NT2/D1 (cell line): ENCODE results near the gene ASS1.
"Not testable (repeated sequence)": the region's sequence is repeated elsewhere in the genome, so short reads cannot be mapped to it uniquely, and the experiment has no call there.

Source experiments
- DNase-seq: peaks from one replicate; pipeline ENCODE4 v3.0.0-alpha.2; 2011; ENCODE audit warnings: low read depth, low spot score
- H3K27me3 ChIP-seq: 2 replicates; pipeline ENCODE4 v1.6.0; 2011; ENCODE audit warnings: mild to moderate bottlenecking; ENCODE audit not compliant: insufficient read length, insufficient read depth
- H3K36me3 ChIP-seq: 2 replicates; pipeline ENCODE4 v1.6.1; 2011; ENCODE audit warnings: mild to moderate bottlenecking, low read length, mixed read lengths; ENCODE audit not compliant: insufficient read depth, insufficient read length
- H3K4me1 ChIP-seq: 2 replicates; pipeline ENCODE4 v1.5.1; 2011; ENCODE audit not compliant: insufficient read depth, insufficient read length
- H3K4me3 ChIP-seq: 2 replicates; pipeline ENCODE4 v1.5.1; 2011; ENCODE audit warnings: low read depth; ENCODE audit not compliant: insufficient read length
- H3K9ac ChIP-seq: 2 replicates; pipeline ENCODE4 v1.6.0; 2011; ENCODE audit warnings: low read depth; ENCODE audit not compliant: insufficient read length
- H3K9me3 ChIP-seq: 2 replicates; pipeline ENCODE4 v1.5.1; 2011; ENCODE audit warnings: mild to moderate bottlenecking, low read length; ENCODE audit not compliant: insufficient read depth
- SUZ12 ChIP-seq: IDR thresholded peaks from 2 replicates; pipeline ENCODE4 v1.6.1; 2011; ENCODE audit not compliant: insufficient read length, insufficient read depth; ENCODE audit errors: extremely low read depth
- YY1 ChIP-seq: IDR thresholded peaks from 2 replicates; pipeline ENCODE4 v1.6.1; 2011; ENCODE audit not compliant: insufficient read length, insufficient read depth
- ZNF274 ChIP-seq: IDR thresholded peaks from 2 replicates; pipeline ENCODE4 v1.6.1; 2011; ENCODE audit warnings: mild to moderate bottlenecking, low read depth, low read length

Gene ASS1

DNA sequence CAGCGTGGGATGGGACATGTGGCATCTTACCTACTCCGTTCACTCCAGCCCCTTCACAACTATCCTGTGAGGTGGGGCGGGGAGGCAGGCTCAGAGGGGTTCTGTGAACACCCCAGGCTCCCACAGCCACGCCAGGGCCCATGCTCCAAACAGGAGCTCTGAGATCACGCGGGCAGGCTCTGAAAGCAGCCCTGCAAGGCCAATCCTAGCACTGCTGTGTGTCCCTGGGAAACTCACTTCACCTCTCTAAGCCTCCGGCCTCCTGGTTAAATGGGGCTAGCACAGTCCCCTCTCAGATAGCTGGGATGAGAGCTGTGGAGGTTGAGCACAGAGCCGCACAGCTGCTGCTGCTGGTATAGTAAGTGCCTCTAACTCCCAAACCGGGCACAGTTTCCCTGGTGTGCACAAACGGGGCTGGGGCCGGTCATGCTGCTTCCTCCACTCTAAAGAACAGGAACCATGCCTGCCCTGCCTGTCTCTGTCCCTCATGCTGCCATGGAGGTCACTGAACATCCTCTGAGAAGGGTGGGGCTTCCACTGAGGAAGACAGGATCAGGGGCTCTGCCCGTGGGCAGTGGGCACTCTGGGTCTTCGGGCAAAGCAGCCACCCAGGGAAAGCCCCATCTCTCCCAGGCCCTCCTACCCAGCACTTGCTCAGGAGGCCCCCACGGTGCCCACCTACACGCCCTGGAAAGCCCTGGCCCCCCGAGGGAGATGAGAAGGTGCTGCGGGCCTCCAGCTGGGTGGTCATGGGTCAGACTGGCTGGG is 13.0 kb upstream of the ASS1 start:
- DNase-seq, result no peak
- peaks cover 28% of the 10 kb centered on the region for H3K4me1 ChIP-seq
- peaks cover 30% of the 10 kb centered on the region for H3K27me3 ChIP-seq
- TF ChIP-seq ZNF274 (no peak), SUZ12 (no peak), YY1 (no peak)
- peaks cover 9% of the 10 kb centered on the region; the same call in 1 of the 2 replicates for H3K9me3 ChIP-seq
- H3K4me3 ChIP-seq, result no peak overlapping the region
- no peak overlapping the region for H3K9ac ChIP-seq
- no peaks in the 10 kb centered on the region for H3K36me3 ChIP-seq

DNA sequence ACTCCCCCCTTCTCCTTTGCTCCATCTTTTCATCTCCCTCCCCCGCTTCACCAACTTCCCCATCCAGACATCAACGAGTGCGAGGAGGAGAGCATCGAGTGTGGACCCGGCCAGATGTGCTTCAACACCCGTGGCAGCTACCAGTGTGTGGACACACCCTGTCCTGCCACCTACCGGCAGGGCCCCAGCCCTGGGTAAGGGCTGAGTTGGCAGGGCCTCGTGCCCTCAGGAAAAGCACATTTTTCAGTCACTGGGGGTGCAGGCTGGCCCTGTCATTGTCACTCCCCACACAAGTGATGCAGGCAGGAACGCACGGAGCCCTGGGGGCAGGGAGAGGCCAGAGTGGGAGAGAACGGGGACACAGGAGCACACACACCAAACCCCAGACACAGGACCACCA is 12.4 kb upstream of the ASS1 start:
- TF ChIP-seq ZNF274, result no peak
- Histone ChIP-seq H3K36me3 (no peaks in the 10 kb centered on the region), H3K27me3 (peaks cover 30% of the 10 kb centered on the region), H3K4me1 (peaks cover 24% of the 10 kb centered on the region), H3K4me3 (no peak overlapping the region), H3K9me3 (peaks cover 9% of the 10 kb centered on the region; the same call in 1 of the 2 replicates), H3K9ac (peak overlapping the region; percentile 88)
- no peak for DNase-seq

DNA sequence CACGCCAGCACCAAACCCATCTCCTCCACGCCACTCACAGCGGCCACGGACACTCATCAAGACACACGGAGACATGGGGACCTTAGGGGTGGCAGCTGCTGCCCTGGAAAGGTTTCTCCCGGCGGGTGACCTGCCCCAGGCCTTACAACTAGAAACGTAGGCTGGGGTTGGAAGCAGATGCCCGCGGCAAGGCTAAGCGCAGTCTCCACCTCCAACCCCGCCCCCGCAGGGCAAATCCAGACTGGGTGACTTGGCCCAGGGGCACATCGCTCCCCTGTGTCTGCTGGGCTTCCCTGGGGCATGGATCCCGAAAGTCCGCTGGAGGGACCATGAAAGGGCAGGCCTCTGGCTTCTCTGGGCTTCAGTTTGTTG is 12.0 kb upstream of the ASS1 start:
- DNase-seq, result no peak

DNA sequence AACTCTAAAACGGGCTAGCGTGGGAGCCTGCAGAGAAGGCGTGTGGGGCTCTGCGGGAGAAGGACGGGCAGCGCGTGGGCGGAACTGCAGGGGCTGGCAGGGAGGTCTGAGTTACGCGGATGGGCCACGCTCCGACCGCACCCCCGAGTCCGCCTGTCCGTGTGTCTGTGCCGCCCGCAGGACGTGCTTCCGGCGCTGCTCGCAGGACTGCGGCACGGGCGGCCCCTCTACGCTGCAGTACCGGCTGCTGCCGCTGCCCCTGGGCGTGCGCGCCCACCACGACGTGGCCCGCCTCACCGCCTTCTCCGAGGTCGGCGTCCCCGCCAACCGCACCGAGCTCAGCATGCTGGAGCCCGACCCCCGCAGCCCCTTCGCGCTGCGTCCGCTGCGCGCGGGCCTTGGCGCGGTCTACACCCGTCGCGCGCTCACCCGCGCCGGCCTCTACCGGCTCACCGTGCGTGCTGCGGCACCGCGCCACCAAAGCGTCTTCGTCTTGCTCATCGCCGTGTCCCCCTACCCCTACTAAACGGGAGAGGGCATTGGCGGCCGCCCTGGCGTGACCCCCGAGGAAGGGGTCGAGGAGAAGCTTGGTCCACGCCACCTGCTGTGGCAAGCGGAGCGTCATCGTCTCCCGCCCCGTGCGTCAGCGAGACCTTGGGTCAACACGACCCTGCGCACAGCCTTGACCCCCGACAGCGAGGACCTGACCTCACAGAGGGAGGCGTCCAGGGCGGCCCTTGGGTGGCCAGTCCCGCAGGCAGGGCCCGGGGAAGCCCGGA is 11.4 kb upstream of the ASS1 start:
- H3K36me3 ChIP-seq, result no peaks in the 10 kb centered on the region
- peaks cover 30% of the 10 kb centered on the region for H3K27me3 ChIP-seq
- H3K4me1 ChIP-seq, result peaks cover 25% of the 10 kb centered on the region
- DNase-seq, result no peak
- TF ChIP-seq SUZ12 (no peak), ZNF274 (no peak), YY1 (no peak)
- H3K9ac ChIP-seq, result peak overlapping the region; percentile 88
- H3K9me3 ChIP-seq, result peaks cover 9% of the 10 kb centered on the region; the same call in 1 of the 2 replicates
- H3K4me3 ChIP-seq, result peak overlapping the region; percentile 61

More for the DNA sequence above, 12.0 kb upstream of the ASS1 start:
- peaks cover 9% of the 10 kb centered on the region; the same call in 1 of the 2 replicates for H3K9me3 ChIP-seq
- H3K9ac ChIP-seq, result peak overlapping the region; percentile 88
- H3K27me3 ChIP-seq, result peaks cover 30% of the 10 kb centered on the region
- peaks cover 23% of the 10 kb centered on the region for H3K4me1 ChIP-seq
- H3K4me3 ChIP-seq, result peak overlapping the region; percentile 61
- TF ChIP-seq ZNF274 (no peak), YY1 (no peak), SUZ12 (no peak)
- H3K36me3 ChIP-seq, result no peaks in the 10 kb centered on the region

DNA sequence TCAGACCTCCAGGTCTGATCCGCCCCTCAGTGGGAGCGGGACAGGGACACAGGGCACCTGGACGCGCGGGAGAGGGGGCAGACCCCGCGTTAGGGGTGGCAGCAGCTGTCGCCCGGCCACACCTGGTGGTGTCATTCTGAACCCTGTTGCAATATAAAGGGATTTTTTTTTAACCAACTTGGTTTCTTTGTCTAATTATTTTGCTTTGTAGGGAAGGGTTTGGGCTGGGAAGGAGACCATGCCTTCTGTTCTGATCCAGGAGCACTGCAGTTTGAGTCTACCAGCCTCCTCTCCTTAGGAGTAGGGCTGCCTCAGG is 10.9 kb upstream of the ASS1 start:
- H3K9ac ChIP-seq, result peak overlapping the region; percentile 88
- peaks cover 9% of the 10 kb centered on the region; the same call in 1 of the 2 replicates for H3K9me3 ChIP-seq
- peak overlapping the region; percentile 61 for H3K4me3 ChIP-seq
- DNase-seq, result no peak
- no peaks in the 10 kb centered on the region for H3K36me3 ChIP-seq
- peaks cover 29% of the 10 kb centered on the region for H3K4me1 ChIP-seq
- H3K27me3 ChIP-seq, result peaks cover 30% of the 10 kb centered on the region
- TF ChIP-seq SUZ12 (no peak), YY1 (no peak), ZNF274 (no peak)

DNA sequence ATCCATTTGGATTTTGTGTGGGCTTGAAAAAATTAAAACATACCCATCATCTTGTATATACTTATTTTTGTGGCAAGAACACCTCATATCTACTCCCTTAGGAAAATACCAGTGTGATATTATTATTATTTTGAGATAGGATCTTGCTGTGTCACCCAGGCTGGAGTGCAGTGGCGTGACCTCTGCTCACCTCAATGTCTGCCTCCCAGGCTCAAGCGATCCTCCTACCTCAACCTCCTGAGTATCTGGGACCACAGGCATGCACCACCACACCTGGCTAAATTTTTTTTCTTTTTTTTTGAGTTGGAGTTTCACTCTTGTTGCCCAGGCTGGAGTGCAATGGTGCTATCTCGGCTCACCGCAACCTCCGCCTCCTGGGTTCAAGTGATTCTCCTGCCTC is 10.1 kb upstream of the ASS1 start:
- not testable (repeated sequence) for H3K9ac ChIP-seq

DNA sequence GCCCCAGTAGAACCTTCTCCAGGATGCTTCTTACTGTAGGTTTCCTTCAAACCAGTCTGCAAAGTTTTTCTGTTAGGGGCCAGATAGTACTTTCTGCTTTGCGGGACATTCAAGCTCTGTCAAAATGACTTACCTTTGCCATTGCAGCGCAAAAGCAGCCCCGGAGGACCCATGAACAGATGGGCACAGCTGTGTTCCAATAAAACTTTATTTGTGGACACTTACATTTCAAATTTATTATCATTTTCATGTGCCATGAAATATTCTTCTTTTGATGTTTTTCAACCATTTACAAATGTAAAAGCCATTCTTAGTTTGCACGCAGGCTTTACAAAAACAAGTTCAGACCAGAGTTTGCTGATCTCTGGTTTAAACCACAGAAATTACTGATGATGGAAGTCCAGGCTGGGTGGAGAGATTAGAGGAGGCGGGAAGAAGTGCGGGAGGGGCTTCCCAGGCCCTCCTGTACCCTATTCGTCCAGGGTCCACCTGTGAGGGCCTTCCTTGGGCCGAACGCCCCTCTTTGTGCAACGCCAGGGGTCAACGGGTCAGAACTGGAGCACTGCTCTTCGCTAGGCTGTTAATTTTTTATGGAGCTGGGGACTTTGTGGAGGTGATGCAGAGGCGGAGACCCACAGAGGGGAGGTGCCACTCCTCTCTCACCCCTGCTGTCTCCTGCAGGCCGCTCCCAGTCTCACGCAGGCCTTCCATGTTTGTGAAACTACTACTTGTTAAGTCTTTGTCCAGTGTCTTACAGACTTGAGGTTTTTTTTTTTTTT is 7.6 kb upstream of the ASS1 start:
- Histone ChIP-seq H3K9ac (no peak overlapping the region), H3K27me3 (peaks cover 26% of the 10 kb centered on the region), H3K36me3 (no peaks in the 10 kb centered on the region), H3K4me1 (peaks cover 28% of the 10 kb centered on the region), H3K4me3 (no peak overlapping the region), H3K9me3 (peaks cover 17% of the 10 kb centered on the region)
- DNase-seq, result no peak
- no peak for TF ChIP-seq ZNF274
- TF ChIP-seq YY1, result no peak
- TF ChIP-seq SUZ12, result no peak

More for the DNA sequence above, 10.1 kb upstream of the ASS1 start:
- H3K27me3 ChIP-seq, result peaks cover 30% of the 10 kb centered on the region
- H3K36me3 ChIP-seq, H3K9me3 ChIP-seq, H3K4me3 ChIP-seq, DNase-seq: not testable (repeated sequence)
- H3K4me1 ChIP-seq, result peaks cover 28% of the 10 kb centered on the region
